DND-41 (cell line): ENCODE measurements around the gene NAV1.

ENCODE experiments used
- EZH2 ChIP-seq: IDR thresholded peaks from 3 replicates; pipeline ENCODE4 v1.6.1; 2012; ENCODE audit warnings: borderline replicate concordance, low read depth, mild to moderate bottlenecking, moderate library complexity, low read length, inconsistent platforms; ENCODE audit not compliant: severe bottlenecking
- TF ChIP-seq, protein P1 (sequence below): IDR thresholded peaks from 2 replicates; pipeline ENCODE4 v1.5.1; 2012; ENCODE audit warnings: borderline replicate concordance, low read length, moderate library complexity, mild to moderate bottlenecking; ENCODE audit not compliant: poor library complexity, severe bottlenecking; ENCODE audit errors: extremely low read depth

DNA sequence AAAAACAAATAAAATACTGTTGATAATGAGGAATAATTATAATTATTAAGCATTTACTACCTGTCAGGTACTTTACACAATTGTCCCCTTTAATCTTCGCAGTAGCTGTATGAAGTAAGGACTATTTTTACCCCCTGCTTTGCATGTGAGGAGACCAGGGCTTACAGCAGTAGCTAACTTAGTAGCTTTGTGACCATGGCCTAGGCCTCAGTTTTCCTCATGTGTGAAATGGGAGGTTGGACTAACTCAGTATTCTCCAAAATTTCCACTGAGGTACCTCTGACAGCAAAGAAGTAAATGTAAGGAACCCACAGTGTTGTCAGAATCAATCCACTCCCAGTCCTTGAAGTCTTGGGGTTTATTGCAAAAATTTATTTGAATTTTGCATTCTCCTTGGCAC lies 28.2 kb upstream of the NAV1 start:
- TF ChIP-seq, protein P1, sequence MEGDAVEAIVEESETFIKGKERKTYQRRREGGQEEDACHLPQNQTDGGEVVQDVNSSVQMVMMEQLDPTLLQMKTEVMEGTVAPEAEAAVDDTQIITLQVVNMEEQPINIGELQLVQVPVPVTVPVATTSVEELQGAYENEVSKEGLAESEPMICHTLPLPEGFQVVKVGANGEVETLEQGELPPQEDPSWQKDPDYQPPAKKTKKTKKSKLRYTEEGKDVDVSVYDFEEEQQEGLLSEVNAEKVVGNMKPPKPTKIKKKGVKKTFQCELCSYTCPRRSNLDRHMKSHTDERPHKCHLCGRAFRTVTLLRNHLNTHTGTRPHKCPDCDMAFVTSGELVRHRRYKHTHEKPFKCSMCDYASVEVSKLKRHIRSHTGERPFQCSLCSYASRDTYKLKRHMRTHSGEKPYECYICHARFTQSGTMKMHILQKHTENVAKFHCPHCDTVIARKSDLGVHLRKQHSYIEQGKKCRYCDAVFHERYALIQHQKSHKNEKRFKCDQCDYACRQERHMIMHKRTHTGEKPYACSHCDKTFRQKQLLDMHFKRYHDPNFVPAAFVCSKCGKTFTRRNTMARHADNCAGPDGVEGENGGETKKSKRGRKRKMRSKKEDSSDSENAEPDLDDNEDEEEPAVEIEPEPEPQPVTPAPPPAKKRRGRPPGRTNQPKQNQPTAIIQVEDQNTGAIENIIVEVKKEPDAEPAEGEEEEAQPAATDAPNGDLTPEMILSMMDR, result no peak
- no peak for TF ChIP-seq EZH2
